ENCODE data around the gene MYCL. TPM values are rescaled to one million over a fixed set of nuclear protein-coding genes. Genes with fewer than 3 reads are reported as not detected.
A peak's percentile ranks its signal among the peaks of the same experiment; 100 is the strongest.

The MYCL gene
- total RNA-seq, 4 donors from 2014 or later, result 15.4 to 27.6 (median 24.8) TPM

- Histone ChIP-seq H3K27ac (peak overlapping the region; percentile 38 to 75 (median 56)), H3K4me1 (peaks cover 13 to 44% (median 21%) of the 10 kb centered on the region in 3 donors), H3K9me3 (no peaks in the 10 kb centered on the region), H3K27me3 (peaks cover 0 to 11% (median 0%) of the 10 kb centered on the region in 4 donors), H3K4me3 (no peak overlapping the region), H3K36me3 (no peaks in the 10 kb centered on the region)
- no peak for DNase-seq
- intact Hi-C loops (cut with DNase I), result no loop called here
- 23 to 32% methylated on average over 3 of the region's 3 CpGs for WGBS, 2 donors
- TF ChIP-seq POLR2A (IDR thresholded peaks at IDR 0.05), result no peak
- TF ChIP-seq, protein P1, sequence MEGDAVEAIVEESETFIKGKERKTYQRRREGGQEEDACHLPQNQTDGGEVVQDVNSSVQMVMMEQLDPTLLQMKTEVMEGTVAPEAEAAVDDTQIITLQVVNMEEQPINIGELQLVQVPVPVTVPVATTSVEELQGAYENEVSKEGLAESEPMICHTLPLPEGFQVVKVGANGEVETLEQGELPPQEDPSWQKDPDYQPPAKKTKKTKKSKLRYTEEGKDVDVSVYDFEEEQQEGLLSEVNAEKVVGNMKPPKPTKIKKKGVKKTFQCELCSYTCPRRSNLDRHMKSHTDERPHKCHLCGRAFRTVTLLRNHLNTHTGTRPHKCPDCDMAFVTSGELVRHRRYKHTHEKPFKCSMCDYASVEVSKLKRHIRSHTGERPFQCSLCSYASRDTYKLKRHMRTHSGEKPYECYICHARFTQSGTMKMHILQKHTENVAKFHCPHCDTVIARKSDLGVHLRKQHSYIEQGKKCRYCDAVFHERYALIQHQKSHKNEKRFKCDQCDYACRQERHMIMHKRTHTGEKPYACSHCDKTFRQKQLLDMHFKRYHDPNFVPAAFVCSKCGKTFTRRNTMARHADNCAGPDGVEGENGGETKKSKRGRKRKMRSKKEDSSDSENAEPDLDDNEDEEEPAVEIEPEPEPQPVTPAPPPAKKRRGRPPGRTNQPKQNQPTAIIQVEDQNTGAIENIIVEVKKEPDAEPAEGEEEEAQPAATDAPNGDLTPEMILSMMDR (IDR thresholded peaks at IDR 0.05), result no peak
Observed at GRCh38 chr1:39927538-39927937, 25.8 kb upstream of the MYCL start.

DNA sequence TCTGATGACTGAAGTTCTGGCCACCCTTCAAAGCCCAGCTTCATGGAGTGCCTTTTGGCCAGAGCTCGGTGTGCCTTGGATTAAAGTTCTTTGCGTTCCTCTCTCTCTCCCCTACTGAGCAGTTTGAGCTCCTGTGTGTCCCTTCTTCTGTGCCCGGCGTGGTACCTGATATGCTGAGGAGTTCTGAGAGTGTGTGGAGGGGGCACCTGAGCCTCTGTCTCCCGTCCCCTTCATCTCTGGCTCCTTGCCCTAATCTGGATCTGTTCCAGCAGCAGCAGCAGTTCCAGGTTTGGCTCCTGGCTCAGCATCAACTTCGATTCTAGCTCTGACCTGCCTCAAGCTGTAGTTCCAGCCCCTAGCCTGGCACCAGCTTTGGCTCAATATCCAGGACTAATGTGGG, 25.1 kb upstream of the MYCL start:
- Histone ChIP-seq H3K36me3 (no peaks in the 10 kb centered on the region), H3K4me3 (no peak overlapping the region), H3K27ac (peak overlapping the region; percentile 38 to 75 (median 56)), H3K9me3 (no peaks in the 10 kb centered on the region), H3K27me3 (peaks cover 0 to 17% (median 0%) of the 10 kb centered on the region in 4 donors), H3K4me1 (peaks cover 19 to 51% (median 25%) of the 10 kb centered on the region in 3 donors)
- TF ChIP-seq, protein P1 (IDR thresholded peaks at IDR 0.05), result no peak
- no peak for TF ChIP-seq POLR2A (IDR thresholded peaks at IDR 0.05)
- WGBS, 2 donors, result 45 to 74% methylated on average over 6 of the region's 6 CpGs
- DNase-seq, result no peak
- intact Hi-C loops (cut with DNase I), result no loop called here

- Histone ChIP-seq H3K4me3 (no peak overlapping the region), H3K27me3 (peaks cover 0 to 17% (median 0%) of the 10 kb centered on the region in 4 donors), H3K4me1 (peaks cover 19 to 55% (median 25%) of the 10 kb centered on the region in 3 donors), H3K36me3 (no peaks in the 10 kb centered on the region), H3K27ac (peak overlapping the region; percentile 38 to 75 (median 56)), H3K9me3 (no peaks in the 10 kb centered on the region)
- TF ChIP-seq, protein P1 (IDR thresholded peaks at IDR 0.05), result no peak
- TF ChIP-seq POLR2A (IDR thresholded peaks at IDR 0.05), result no peak
- intact Hi-C loops (cut with DNase I), result no loop called here
- no peak for DNase-seq
- 48 to 55% methylated on average over 5 to 6 of the region's 6 CpGs for WGBS, 2 donors
Observed at GRCh38 chr1:39926343-39926793, 24.7 kb upstream of the MYCL start.

DNA sequence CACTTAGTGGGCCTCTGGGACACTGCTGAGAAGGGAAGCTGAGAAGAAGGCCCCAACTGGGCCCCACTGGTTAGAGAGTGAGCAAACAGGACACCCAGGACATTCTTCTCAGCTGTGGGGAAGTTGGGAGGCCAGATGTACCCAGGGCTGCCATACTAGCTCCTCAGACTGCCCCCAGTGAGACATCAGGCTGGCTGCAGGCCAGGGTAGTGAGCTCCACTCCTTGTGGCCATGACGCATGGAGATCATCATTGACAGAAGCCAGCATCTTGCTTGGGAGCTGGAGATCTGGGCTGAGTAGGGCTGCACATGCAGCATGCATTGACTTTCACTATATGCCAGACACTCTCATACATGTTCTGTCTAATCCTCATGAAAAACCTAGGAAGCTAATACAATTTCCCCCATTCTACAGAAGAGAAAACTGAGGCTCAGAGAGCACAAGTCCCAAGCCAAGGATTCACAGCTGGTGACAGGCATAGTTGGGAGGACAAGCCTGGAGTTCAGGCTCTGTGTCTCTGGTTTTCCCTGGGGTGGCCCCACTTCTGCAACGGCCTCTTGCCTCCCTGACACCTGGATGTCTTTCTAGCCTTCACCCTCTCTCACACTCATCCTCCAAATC, 24.1 kb upstream of the MYCL start:
- no peak overlapping the region for H3K4me3 ChIP-seq
- no peak for DNase-seq
- no peaks in the 10 kb centered on the region for H3K36me3 ChIP-seq
- H3K27ac ChIP-seq, result peak overlapping the region in 3 of 4 donors; percentile 38 to 75 (median 67)
- H3K4me1 ChIP-seq, result peaks cover 19 to 55% (median 25%) of the 10 kb centered on the region in 3 donors
- no peak for TF ChIP-seq POLR2A (IDR thresholded peaks at IDR 0.05)
- TF ChIP-seq, protein P1 (IDR thresholded peaks at IDR 0.05), result no peak
- H3K27me3 ChIP-seq, result peaks cover 0 to 17% (median 0%) of the 10 kb centered on the region in 4 donors
- H3K9me3 ChIP-seq, result no peaks in the 10 kb centered on the region
- intact Hi-C loops (cut with DNase I), result no loop called here
- WGBS, 2 donors, result 68 to 81% methylated on average over 2 of the region's 2 CpGs

- H3K9me3 ChIP-seq, result no peaks in the 10 kb centered on the region
- intact Hi-C loops (cut with DNase I), result no loop called here
- peaks cover 0 to 17% (median 0%) of the 10 kb centered on the region in 4 donors for H3K27me3 ChIP-seq
- 33% methylated on average over 1 to 8 of the region's 25 CpGs for WGBS, 2 donors
- no peak overlapping the region for H3K27ac ChIP-seq
- H3K36me3 ChIP-seq, result no peaks in the 10 kb centered on the region
- no peak for DNase-seq
- peaks cover 14 to 45% (median 18%) of the 10 kb centered on the region in 3 donors for H3K4me1 ChIP-seq
- TF ChIP-seq POLR2A (IDR thresholded peaks at IDR 0.05), result no peak
- TF ChIP-seq, protein P1 (IDR thresholded peaks at IDR 0.05), result no peak
- H3K4me3 ChIP-seq, result peak overlapping the region in 1 of 4 donors; percentile 31
Observed at GRCh38 chr1:39922251-39922688, 20.6 kb upstream of the MYCL start.
